Activated CD8-positive, alpha-beta memory T cell treated with anti-CD3 and anti-CD28 coated beads for 1 hour (primary cell): ENCODE data around the gene PDZD2.

Source experiments
- DNase-seq, 2 donors: peaks; one replicate each; pipeline ENCODE4 v3.0.0-alpha.2; 2020; ENCODE audit warnings: low read depth in 1 of 2; ENCODE audit errors: extremely low read depth in 1 of 2

The PDZD2 gene

DNA sequence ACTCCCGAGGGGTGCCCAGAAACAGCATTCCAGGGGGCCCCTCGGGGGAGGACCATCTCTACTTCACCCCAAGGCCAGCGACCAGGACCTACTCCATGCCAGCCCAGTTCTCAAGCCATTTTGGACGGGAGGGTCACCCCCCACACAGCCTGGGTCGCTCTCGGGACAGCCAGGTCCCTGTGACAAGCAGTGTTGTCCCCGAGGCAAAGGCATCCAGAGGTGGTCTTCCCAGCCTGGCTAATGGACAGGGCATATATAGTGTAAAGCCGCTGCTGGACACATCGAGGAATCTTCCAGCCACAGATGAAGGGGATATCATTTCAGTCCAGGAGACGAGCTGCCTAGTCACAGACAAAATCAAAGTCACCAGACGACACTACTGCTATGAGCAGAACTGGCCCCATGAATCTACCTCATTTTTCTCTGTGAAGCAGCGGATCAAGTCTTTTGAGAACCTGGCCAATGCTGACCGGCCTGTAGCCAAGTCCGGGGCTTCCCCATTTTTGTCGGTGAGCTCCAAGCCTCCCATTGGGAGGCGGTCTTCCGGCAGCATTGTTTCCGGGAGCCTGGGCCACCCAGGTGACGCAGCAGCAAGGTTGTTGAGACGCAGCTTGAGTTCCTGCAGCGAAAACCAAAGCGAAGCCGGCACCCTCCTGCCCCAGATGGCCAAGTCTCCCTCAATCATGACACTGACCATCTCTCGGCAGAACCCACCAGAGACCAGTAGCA is 451.3 kb downstream of the PDZD2 start:
- DNase-seq = no peak

DNA sequence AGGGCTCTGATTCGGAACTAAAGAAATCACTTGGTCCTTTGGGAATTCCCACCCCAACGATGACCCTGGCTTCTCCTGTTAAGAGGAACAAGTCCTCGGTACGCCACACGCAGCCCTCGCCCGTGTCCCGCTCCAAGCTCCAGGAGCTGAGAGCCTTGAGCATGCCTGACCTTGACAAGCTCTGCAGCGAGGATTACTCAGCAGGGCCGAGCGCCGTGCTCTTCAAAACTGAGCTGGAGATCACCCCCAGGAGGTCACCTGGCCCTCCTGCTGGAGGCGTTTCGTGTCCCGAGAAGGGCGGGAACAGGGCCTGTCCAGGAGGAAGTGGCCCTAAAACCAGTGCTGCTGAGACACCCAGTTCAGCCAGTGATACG is 451.8 kb downstream of the PDZD2 start:
- DNase-seq = no peak

DNA sequence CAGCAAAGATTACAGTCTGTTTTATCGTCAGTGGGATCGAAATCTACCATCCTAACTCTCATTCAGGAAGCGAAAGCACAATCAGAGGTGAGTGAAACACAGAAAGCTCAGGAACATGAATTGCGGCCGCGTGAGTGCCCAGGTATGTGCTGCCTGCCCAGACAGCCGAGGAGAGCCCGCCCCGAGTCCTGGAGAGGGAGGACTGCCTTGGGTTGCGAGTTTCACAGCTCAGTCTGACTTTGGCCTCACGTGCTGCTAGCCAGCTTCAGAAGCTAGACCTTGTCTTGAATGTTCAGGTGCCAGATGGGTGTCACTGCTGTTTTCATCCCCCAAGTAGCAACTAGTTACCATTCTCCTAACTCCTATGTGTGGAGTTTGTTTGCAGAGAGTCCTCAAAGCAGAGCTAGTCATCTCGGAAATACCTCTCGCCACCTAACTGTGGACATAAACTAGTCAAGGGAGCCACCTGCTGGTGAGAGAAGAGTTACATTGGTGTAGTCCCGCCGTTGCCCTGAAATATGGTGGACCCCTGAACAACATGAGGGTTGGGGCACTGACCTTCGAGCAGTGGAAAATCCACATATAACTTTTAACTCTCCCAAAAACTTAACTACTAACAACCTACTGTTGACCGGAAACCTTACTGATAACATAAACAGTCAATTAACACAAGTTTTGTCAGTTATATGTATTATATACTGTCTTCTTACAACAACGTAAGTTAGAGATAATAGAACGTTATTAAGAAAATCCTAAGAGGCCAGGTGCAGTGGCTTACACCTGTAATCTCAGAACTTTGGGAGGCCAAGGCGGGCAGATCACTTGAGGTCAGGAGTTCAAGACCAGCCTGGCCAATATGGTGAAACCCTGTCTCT is 454.2 kb downstream of the PDZD2 start:
- DNase-seq = peak; percentile 20 to 25

DNA sequence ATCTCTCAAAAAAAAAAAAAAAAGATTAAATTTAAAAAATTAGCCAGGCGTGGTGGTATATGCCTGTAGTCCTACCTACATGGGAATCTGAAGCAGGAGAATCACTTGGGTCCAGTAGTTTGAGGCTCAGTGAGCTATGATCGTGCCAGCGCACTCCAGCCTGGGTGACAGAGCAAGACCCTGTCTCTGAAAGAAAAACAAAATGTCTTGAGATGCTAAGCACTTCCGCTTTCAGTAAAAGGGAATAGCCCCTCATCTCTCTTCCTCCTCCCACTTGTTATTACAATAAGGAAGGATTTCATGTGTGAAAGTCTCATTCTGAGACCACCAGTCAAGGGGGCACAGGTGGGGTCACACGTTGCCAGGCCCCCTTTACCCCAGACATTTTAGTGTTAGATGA is 455.8 kb downstream of the PDZD2 start:
- DNase-seq = no peak

DNA sequence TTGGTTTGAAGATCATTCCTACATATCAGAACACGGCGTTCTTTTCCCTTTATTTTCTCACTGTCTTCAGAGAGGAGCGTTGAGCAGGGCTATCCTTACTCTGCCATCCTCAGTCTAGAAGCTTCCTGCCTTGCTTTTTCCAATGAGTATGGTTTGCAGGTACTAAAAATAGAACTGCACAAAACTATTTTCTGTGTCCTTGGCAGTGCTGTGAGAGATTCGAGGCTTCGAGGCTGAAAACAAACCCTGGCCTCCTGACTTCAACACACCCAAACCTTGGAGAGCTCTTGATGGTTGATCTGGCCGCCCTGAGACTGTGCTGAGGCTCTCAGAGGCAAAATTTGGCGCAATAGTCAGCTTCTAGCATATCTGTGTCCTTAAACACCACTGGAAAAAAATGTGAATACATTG is 456.3 kb downstream of the PDZD2 start:
- no peak for DNase-seq

DNA sequence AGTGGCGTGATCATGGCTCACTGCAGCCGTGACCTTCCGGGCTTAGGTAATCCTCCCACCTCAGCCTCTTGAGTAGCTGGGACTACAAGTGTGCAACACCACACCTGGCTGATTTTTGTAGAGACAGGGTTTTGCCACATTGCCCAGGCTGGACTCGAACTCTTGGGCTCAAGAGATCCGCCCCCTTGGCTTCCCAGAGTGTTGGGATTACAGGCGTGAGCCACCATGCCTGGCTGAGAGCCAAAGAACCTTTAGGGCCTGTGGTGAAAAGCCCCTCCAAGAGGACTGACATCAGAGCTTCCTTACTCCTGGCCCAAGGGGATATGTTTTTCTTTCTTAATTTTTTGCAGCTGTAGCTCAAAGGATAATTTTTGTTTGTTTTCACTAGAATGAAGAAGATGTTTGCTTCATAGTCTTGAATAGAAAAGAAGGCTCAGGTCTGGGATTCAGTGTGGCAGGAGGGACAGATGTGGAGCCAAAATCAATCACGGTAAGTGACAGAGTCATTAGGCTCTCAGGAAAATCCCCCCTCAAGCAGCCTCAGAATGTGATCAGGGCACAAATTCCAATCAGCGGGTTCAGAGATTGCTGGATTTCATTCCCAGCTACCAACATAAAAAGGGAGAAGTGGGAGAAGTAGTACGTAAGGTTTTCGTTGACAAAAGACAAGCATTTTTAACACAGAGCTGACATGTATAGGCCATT is 458.1 kb downstream of the PDZD2 start:
- DNase-seq = no peak

DNA sequence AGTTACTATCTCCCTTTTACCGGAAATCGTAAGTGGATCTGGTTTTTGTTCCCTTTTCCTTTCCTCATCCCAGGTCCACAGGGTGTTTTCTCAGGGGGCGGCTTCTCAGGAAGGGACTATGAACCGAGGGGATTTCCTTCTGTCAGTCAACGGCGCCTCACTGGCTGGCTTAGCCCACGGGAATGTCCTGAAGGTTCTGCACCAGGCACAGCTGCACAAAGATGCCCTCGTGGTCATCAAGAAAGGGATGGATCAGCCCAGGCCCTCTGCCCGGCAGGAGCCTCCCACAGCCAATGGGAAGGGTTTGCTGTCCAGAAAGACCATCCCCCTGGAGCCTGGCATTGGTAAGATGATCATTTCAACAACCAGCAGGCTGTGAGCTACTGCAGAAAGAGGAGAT is 459.4 kb downstream of the PDZD2 start:
- no peak for DNase-seq

DNA sequence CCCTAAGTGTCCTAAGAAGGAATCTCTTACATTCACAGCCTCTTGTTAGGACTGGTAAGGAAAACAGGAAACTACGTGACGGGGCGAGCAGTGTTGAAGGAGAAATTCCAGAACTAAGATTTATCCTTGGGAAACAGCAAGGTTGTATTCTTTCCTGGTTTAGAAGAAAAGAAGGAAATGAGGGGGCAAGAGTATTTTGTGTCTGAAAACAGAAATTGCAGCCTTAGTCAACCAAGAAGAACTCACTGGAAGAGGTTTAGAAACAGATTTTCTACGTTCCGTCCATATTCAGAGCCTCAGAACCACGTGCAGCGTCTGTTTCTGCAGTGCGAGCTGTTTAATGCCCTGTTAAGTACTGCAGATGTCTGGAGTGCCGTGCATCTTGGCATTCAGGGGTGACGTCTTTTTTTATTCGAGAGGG is 460.0 kb downstream of the PDZD2 start:
- no peak for DNase-seq

DNA sequence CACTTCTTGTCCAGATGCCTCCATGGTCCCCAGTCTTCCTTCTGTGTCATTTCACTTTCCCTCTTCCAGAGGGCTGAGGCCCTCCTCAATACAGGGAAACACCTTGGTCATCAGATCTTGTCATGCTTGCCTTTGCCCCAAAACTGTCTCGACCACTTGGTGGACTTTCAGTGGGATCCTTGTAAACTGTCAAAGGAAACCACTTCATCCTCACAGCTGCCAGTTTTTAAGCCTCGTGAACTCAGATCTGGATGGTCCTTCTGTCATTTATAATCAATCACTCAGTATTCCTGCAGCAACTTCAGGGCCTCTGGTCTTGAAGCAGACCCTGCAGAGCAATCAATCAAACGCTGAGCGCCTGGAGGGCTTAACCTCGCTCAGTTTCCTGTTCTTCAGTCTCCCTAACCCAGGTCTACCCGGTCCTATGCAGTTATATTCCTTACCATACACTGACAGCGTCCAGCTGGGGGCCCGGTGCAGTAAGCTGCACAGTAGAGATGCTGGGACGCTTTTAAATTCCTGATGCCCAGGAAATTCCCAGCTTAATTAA is 460.6 kb downstream of the PDZD2 start:
- no peak for DNase-seq

DNA sequence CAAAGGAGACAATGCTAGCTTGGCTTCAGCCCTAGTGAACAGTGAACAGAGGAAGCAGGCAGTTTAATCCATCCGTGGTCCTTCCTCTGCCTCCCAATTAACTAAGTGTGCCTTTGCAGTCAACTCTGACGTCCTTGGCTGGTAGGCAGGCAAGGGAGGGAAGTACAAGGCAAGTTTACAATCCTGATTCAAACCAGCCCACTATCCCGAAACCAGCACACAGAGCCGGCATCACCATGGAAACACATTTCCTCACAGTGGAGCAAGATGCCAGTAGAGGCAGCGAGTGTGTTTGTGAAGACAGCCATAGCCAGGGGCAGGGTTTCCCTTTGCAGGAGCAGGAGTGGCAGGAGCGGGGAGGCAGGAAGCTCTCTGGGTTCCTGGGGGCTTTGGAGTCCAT is 461.3 kb downstream of the PDZD2 start:
- no peak for DNase-seq

DNA sequence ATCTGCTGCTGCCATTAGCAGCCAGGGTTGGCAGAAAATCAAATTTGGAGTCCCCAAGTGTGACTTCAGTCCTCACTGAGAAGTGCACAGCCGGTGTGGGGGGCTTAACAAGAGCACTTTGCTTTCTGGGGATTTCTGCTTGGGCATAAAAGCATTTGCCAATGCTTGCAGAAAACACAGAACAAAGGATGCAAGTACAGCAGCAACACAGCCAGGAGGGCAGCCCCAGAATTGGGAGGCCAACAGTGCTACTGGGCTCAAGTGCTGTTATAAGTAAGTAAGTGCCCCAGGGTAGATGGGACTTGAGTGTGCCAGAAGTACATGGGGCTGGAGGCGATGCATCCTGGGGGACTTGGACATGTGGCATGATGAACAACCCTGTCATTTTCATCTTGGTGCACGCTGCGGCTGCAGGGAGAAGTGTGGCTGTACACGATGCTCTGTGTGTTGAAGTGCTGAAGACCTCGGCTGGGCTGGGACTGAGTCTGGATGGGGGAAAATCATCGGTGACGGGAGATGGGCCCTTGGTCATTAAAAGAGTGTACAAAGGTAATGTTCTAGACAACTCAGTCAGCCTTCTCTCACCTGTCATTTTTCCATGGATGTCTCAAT is 461.9 kb downstream of the PDZD2 start:
- no peak for DNase-seq

DNA sequence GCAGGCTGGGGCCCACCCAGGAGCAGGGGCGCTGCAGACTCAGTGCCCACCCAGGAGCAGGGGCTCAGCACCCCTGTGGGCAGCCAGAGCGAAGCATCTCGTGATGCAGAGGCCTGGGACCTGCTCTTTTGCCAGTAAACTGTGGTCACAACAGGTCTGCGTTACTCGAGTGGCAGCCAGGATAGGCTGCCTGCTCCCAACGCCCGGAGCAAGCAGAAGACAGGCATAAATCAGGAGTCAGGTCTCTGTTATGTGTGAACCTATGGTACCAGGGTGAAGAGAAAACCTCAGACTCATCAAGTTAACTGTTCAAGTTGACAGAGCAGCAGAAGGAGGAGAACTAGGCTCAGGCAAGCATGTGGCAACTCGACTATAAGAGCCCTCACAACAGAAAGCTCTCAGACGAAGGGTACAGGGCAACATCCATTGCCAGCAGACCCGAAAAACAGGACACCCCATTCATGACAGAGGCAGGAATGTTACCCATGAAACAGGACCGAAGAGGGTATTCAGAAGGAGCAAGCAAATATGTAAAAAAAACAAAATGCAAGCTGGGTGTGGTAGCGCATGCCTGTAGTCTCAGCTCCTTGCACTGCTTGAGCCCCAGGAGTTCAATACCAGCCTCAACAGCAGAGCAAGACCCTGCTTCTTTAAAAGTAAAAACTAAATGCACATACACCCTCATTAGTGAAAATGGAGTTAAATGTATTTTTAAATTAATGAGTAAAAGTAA is 463.5 kb downstream of the PDZD2 start:
- no peak for DNase-seq

DNA sequence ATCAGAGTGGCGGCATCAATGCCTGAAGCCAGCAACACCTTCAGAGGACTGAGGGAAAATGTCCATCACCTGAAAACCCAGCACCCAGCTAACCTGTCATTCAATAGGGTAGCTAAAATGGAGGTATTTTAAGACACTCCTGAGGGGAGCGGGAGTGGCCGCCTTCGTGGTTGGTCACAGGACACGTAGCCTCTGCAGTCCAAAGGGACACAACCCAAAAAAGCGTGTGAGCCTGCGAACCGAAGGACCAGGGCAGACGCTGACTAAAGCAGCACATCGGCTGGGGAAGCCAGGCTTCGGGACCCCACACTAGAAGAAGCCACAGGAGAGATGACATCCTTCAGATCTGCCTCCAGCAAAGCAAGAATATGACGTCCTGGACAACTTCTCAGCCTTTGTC is 464.6 kb downstream of the PDZD2 start:
- no peak for DNase-seq

DNA sequence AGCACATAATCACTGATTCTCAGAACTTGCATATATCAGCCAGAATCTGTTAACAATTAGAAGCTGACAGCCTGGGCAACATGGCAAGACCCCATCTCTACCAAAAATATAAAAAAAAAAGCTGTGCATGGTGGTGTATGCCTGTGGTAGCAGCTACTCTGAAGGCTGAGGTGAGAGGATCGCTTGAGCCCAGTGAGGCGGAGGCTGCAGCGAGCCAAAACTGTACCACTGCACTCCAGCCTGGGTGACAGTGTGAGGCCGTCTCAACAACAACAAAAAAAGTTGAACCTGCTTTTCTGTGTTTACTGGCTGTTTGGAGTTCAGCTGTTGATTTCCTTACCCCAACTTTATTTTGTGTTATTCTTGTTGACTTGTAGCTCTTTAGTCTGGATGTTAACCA is 468.4 kb downstream of the PDZD2 start:
- DNase-seq = no peak

DNA sequence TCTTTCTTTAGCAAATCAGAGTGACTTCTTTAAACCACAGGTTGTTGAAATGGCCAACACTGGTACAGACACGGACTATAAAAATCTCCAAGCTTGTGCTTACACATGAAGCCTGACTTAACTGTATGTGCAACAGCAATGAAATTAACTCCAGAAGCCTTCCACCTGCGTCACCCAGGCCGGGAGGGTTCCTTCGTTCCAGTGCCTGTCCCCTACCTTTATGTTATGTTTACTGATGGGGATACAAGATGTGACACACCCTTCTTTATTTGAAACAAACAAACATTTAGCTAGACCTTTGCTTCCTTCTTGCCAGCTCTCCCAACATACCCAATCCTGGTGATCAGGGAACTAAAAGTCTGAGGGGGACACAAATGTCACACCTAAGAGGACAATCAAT is 469.2 kb downstream of the PDZD2 start:
- DNase-seq = no peak

DNA sequence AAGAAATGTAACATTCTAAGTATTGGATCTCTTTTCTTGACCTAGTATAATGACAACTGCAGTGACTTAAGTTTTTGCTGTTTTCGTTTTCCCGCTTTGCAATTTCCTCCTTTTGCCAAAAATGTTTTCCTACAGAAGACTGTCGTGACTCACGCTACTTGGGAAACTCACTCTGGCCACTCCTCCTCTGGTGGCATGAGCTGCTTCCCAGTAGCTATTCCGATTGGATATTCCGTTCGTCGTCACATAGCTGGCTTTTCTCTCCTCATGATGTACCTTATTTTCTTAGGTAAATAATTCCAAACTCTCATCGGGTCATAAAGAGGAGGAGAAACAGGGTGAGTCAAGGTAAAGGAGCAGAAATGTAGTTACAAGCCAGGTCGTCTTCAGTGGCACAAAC is 470.3 kb downstream of the PDZD2 start:
- DNase-seq = no peak

DNA sequence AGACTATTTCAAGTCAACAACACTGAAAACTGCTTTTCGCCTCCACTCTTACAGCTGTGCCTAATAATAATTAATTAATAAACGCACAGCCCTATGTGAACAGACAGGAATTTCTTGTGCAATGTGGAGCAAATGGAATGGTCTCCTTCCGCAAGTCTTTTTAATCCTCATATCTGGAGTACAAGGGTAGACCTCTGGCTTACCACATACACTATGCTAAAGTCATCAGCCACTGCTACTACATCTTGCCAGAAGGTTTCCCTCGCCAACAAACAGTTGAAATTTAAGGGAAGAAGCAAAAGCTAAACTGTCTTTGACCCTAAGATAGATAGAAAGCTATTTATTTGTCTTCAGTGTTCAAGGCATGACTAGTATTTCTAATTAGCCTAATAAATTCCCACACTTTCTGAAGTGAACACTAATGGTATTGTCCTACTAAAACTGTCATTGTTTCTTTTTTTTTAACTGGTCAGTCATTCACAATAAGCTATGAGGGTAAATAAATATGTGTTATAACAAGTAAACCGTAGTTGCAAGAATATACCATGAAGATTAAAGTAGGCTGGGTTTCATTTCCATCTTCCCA is 471.3 kb downstream of the PDZD2 start:
- no peak for DNase-seq

DNA sequence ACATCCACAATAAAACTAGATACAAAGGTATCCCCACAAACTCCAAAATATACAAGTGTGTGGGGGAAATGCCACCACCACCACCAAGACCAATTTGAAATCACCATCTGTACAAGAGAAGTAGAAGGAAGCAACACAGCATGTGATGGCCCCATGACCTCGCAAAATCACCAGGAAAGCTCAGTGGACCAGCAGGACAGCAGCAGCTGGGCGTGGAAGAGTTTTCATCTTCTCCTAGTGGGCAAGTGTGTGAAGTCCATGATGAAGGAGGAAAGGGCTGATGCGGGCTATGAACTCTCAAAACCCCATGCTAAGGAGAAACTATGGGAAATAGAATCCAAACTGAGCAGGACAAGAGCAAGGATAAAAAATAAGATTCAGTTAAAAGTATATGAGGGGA is 477.1 kb downstream of the PDZD2 start:
- no peak for DNase-seq

DNA sequence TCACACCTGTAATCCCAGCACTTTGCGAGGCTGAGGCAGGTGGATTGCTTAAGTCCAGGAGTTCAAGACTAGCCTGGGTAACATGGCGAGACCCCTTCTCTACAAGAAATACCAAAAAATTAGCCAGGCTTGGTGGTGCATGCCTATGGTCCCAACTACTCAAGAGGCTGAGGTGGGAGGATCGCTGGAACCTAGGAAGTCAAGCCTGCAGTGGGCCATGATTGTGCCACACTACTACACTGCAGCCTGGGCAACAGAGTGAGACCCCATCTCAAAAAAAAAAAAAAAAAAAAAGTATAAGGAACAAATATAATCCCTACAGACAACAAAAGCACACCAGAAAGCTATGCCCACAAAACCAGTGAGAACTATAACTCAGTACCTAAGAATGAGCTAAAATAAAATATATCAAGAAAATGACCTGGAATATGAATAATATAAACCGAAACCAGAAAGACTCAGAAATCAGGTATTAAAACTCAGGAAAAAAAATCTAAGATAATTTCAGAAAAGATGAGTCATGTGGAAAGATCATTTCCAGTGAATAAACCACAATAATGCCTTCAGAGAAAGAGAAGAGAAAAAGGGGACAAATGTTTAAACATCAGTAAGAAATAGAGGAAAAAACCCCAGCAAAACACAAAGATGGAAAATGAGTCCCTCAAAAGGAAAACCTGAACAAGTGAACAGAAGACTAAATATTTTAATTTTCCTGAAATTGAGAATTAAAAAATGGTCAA is 477.8 kb downstream of the PDZD2 start:
- DNase-seq = no peak
